K562 (cell line): ENCODE data around the gene KMT2C. TPM values are rescaled to one million over a fixed set of nuclear protein-coding genes. Genes with fewer than 3 reads are reported as not detected.

ENCODE experiments used
- CCAR2 ChIP-seq: fragments of 200-400 bp; formaldehyde crosslinking; IDR thresholded peaks from 2 replicates; pipeline ENCODE4 v1.6.1; 2017; ENCODE audit warnings: mild to moderate bottlenecking, low read depth, low read length
- CREB1 ChIP-seq, 2 experiments: sonication (generic) in 1 of 2; formaldehyde crosslinking in 1 of 2; IDR thresholded peaks; 2 replicates each; pipeline versions ENCODE4 v1.6.1 to v1.8.0; 2012 to 2022; ENCODE audit warnings: inconsistent platforms in 1 of 2, mild to moderate bottlenecking in 1 of 2, missing genetic modification reagents in 1 of 2, moderate library complexity in 1 of 2
- DDX20 ChIP-seq: fragments of 450-650 bp; IDR thresholded peaks from 2 replicates; pipeline ENCODE4 v1.6.1; 2016; ENCODE audit warnings: missing genetic modification characterization, low read depth, mild to moderate bottlenecking, missing compliant biosample characterization, moderate library complexity
- FIP1L1 ChIP-seq: fragments of 200-400 bp; formaldehyde crosslinking; IDR thresholded peaks from 2 replicates; pipeline ENCODE4 v1.6.1; 2018; ENCODE audit warnings: mild to moderate bottlenecking, low read depth, low read length; ENCODE audit not compliant: poor library complexity, severe bottlenecking
- MBD2 ChIP-seq: sonication (generic); IDR thresholded peaks from 2 replicates; pipeline ENCODE4 v1.6.1; 2016; ENCODE audit warnings: low read depth, borderline replicate concordance
- MYC ChIP-seq, 2 experiments: fragments of 250-450 bp in 1 of 2; sonication (Bioruptor Pico) in 1 of 2; IDR thresholded peaks; 2 replicates each; pipeline versions ENCODE4 v1.5.1 to v1.6.1; 2012 to 2021; ENCODE audit warnings: low read depth in 2 of 2, borderline replicate concordance in 1 of 2, improper control_type of control experiment in 1 of 2, low read length in 1 of 2, mild to moderate bottlenecking in 1 of 2, moderate library complexity in 1 of 2
- NFIC ChIP-seq: fragments of 450-650 bp; IDR thresholded peaks from 2 replicates; pipeline ENCODE4 v1.6.1; 2017; ENCODE audit warnings: mild to moderate bottlenecking, inconsistent platforms
- NONO ChIP-seq, 2 experiments: fragments of 200-400 bp in 1 of 2; fragments of 450-650 bp in 1 of 2; formaldehyde crosslinking in 1 of 2; IDR thresholded peaks; 2 replicates each; pipeline ENCODE4 v1.6.1; 2017; ENCODE audit warnings: low read depth in 2 of 2, mild to moderate bottlenecking in 2 of 2, moderate library complexity in 2 of 2, low read length in 1 of 2
- NRF1 ChIP-seq, 2 experiments: fragments of 450-650 bp; IDR thresholded peaks in 1 of 2; conservative IDR thresholded peaks in 1 of 2; 2 replicates each; pipeline ENCODE4 v1.6.1; 2014; ENCODE audit warnings: mild to moderate bottlenecking in 2 of 2
- POLR2B ChIP-seq: fragments of 450-650 bp; IDR thresholded peaks from 2 replicates; pipeline ENCODE4 v1.6.1; 2018; ENCODE audit warnings: low read depth; ENCODE audit not compliant: partially characterized antibody
- POLR2G ChIP-seq: fragments of 200-400 bp; formaldehyde crosslinking; IDR thresholded peaks from 2 replicates; pipeline ENCODE4 v1.6.1; 2017; ENCODE audit warnings: low read depth, mild to moderate bottlenecking, antibody characterized with exemption, low read length, moderate library complexity
- PTTG1 ChIP-seq: fragments of 450-650 bp; IDR thresholded peaks from 2 replicates; pipeline ENCODE4 v1.6.1; 2016; ENCODE audit warnings: low read depth, mild to moderate bottlenecking, missing genetic modification characterization, missing compliant biosample characterization
- RERE ChIP-seq: sonication (generic); formaldehyde crosslinking; IDR thresholded peaks from 2 replicates; pipeline ENCODE4 v1.8.0; 2023; ENCODE audit warnings: missing genetic modification reagents, mild to moderate bottlenecking, borderline replicate concordance
- SUPT5H ChIP-seq: fragments of 450-650 bp; IDR thresholded peaks from 2 replicates; pipeline ENCODE4 v1.6.1; 2016
- TSC22D4 ChIP-seq: fragments of 450-650 bp; IDR thresholded peaks from 2 replicates; pipeline ENCODE4 v1.6.1; 2016; ENCODE audit warnings: missing genetic modification characterization, missing biosample characterization, control low read depth
- YY1 ChIP-seq, 3 experiments: IDR thresholded peaks; 2 replicates each; pipeline ENCODE4 v1.6.1; 2011; ENCODE audit warnings: low read length in 2 of 3, mild to moderate bottlenecking in 2 of 3, moderate library complexity in 2 of 3, borderline replicate concordance in 1 of 3, control low read depth in 1 of 3, low read depth in 1 of 3; ENCODE audit not compliant: insufficient read depth in 3 of 3, insufficient replicate concordance in 2 of 3, control insufficient read depth in 1 of 3, insufficient read length in 1 of 3; ENCODE audit errors: extremely low read depth in 1 of 3
- ZNF311 ChIP-seq: fragments of 250-450 bp; sonication (Bioruptor Pico); IDR thresholded peaks from 2 replicates; pipeline ENCODE4 v1.4.0; 2020; ENCODE audit warnings: mild to moderate bottlenecking, moderate library complexity
- ZNF57 ChIP-seq: fragments of 450-650 bp; formaldehyde crosslinking; IDR thresholded peaks from 2 replicates; pipeline ENCODE4 v1.4.0; 2020; ENCODE audit warnings: mild to moderate bottlenecking, moderate library complexity
- polyA plus RNA-seq, 8 experiments: library from polyadenylated mRNA; depleted of rRNA in 4 of 8; stranded (reverse) in 5 of 8; unstranded in 3 of 8; fragments of >200 nt; fragmentation: Nextera tagmentation in 2 of 8; fragmentation: Illumina TruSeq in 1 of 8; extraction: Ambion mirVana in 2 of 8; extraction: Trizol in 1 of 8; gene quantifications; 2 replicates each; pipeline versions ENCODE4 v1.2.1 to v1.2.3, GENCODE V29; 2011 to 2014; ENCODE audit warnings: inconsistent platforms in 1 of 8, missing spikeins in 1 of 8
- total RNA-seq, 7 experiments: library from RNA; depleted of rRNA in 6 of 7; stranded (reverse); fragments of >200 nt in 6 of 7; fragmentation: Illumina TruSeq in 2 of 7; extraction: Trizol in 2 of 7; gene quantifications; 2 replicates each; pipeline versions ENCODE4 v1.2.1 to v1.2.3, GENCODE V29; 2011 to 2021; ENCODE audit warnings: low replicate concordance in 1 of 7
- TF ChIP-seq, protein P1 (sequence below), 2 experiments: fragments of 450-650 bp in 1 of 2; sonication (generic) in 1 of 2; formaldehyde crosslinking in 1 of 2; IDR thresholded peaks in 1 of 2; conservative IDR thresholded peaks in 1 of 2; 2 replicates each; pipeline versions ENCODE4 v1.6.1 to v1.8.1; 2016 to 2023; ENCODE audit warnings: mild to moderate bottlenecking in 2 of 2, moderate library complexity in 2 of 2, inconsistent platforms in 1 of 2, missing genetic modification reagents in 1 of 2

Gene KMT2C
- total and polyA plus RNA-seq, 9 of the 15 experiments (the other 6 are each of a cell fraction or from before 2014, with no cell fraction given), result 4.9 to 67.8 (median 27.1) TPM

DNA sequence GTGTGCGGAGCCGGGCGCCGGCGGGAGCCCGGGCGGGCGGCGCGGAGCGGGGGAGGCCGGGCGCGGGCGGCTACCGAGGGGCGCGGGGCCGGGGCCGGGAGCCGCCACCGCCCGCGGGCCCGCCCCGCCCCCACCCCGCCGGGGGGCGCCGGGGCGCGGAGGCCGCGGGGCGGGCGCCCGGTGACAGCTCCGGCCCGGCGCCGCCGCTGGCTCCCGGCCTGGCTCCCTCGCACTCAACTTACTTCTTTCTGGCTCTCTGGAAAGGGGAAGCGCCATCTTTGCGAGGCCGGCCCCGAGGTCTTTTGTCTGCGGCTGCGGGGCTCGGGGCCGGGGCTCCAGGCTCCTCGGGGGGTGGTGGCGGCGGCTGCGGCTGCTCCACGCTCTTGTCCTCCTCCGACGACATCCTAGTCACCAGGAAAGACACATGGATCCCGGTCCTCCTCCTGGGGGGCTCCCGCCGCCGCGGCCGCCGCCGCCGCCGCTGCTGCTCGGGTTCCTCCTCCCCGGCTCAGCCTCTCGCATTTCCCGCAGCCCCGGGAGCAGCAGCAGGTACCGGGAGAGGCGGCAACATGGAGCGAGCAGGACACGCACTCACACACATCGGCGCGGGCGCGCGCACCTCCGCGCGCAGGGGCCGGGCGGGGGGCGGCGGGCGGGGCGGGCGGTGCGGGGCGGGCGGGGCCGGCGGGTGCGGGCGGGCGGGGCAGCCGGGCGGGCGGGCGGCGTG, at the start of gene KMT2C (continued):
- no peak for TF ChIP-seq PTTG1 (tag)
- TF ChIP-seq ZNF311 (CRISPR knock-in tag), result no peak
- TF ChIP-seq, protein P1, sequence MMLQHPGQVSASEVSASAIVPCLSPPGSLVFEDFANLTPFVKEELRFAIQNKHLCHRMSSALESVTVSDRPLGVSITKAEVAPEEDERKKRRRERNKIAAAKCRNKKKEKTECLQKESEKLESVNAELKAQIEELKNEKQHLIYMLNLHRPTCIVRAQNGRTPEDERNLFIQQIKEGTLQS (IDR thresholded peaks at IDR 0.05), result no peak
- TF ChIP-seq, protein P1 (CRISPR knock-in tag; conservative IDR thresholded peaks at IDR 0.05), result no peak
- TF ChIP-seq TSC22D4, result no peak
- TF ChIP-seq SUPT5H, result peak; percentile 72
- TF ChIP-seq NFIC, result peak; percentile 27
- no peak for TF ChIP-seq RERE (CRISPR knock-in tag)
- peak in 2 of 3 experiments; percentile 46 to 59 for TF ChIP-seq YY1 (IDR thresholded peaks at IDR 0.05; ENCODE audit: borderline replicate concordance in 1 of 3, control insufficient read depth in 1 of 3, extremely low read depth in 1 of 3, insufficient read depth in 3 of 3, insufficient read length in 1 of 3, insufficient replicate concordance in 2 of 3, low read depth in 1 of 3, low read length in 2 of 3)
- TF ChIP-seq ZNF57 (CRISPR knock-in tag), result no peak
- peak; percentile 78 to 79 for TF ChIP-seq NRF1 (conservative IDR thresholded peaks at IDR 0.05 in 1 of 2, IDR thresholded peaks at IDR 0.05 in 1 of 2)
- no peak for TF ChIP-seq CREB1 (IDR thresholded peaks at IDR 0.05)
- TF ChIP-seq CREB1 (CRISPR knock-in tag; IDR thresholded peaks at IDR 0.05), result peak; percentile 50; the same call in 1 of the 2 replicates
- peak; percentile 52; the same call in 1 of the 2 replicates for TF ChIP-seq MYC (IDR thresholded peaks at IDR 0.05; ENCODE audit: low read depth, low read length)
- no peak for TF ChIP-seq MYC (CRISPR knock-in tag; IDR thresholded peaks at IDR 0.05; ENCODE audit: borderline replicate concordance, low read depth)
- peak; percentile 18 for TF ChIP-seq FIP1L1
- peak; percentile 28 to 44; a peak in 2 of 4 replicates for TF ChIP-seq NONO (IDR thresholded peaks at IDR 0.05; ENCODE audit: low read depth in 2 of 2, low read length in 1 of 2)
- peak; percentile 59 for TF ChIP-seq POLR2B
- TF ChIP-seq DDX20 (tag), result no peak
- TF ChIP-seq MBD2, result peak; percentile 17; the same call in 1 of the 2 replicates
- no peak for TF ChIP-seq CCAR2
- TF ChIP-seq POLR2G, result peak; percentile 80
